ENCODE results near the gene NPRL2. TPM values are rescaled to one million over a fixed set of nuclear protein-coding genes. Genes with fewer than 3 reads are reported as not detected.
A peak's percentile ranks its signal among the peaks of the same experiment; 100 is the strongest.

Gene NPRL2
- total and polyA plus RNA-seq, 2 donors (not counting 3 experiments of a cell fraction or from before 2014, with no cell fraction given), result 13.4 to 30.6 TPM

DNA sequence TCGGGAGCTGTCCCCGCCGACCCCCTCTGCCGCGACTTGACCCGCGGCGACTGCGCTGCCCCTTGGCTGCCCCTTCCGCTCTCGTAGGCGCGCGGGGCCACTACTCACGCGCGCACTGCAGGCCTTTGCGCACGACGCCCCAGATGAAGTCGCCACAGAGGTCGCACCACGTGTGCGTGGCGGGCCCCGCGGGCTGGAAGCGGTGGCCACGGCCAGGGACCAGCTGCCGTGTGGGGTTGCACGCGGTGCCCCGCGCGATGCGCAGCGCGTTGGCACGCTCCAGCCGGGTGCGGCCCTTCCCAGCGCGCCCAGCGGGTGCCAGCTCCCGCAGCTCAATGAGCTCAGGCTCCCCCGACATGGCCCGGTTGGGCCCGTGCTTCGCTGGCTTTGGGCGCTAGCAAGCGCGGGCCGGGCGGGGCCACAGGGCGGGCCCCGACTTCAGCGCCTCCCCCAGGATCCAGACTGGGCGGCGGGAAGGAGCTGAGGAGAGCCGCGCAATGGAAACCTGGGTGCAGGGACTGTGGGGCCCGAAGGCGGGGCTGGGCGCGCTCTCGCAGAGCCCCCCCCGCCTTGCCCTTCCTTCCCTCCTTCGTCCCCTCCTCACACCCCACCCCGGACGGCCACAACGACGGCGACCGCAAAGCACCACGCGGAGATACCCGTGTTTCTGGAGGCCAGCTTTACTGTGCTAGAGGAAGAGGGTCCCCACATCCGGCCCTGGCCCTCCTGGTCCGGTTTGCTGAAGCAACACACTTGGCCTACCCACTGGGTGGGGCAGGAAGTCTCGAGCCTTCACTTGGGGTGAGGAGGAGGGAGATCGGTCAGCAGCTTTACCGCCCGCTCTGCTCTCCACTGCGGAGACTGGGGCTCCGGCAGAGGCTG lies 9.9 kb downstream of the NPRL2 start, which contains the start of gene RASSF1:
Gene RASSF1 (minus strand): TSS at position 389 of the 882 bp plus-strand sequence. CDS start 31 bp downstream, at position 358.
- DNase-seq (ENCODE audit: low read depth, low spot score), result no peak
- H3K4me1 ChIP-seq (ENCODE audit: control insufficient read depth, extremely low read depth, insufficient read depth, low read length), result peaks cover 25% of the 10 kb centered on the region
- ChIA-PET POLR2A (no interaction called here), CTCF (interaction anchor here (1.0 to 2.4 kb wide), 3 partner anchors 12 to 202 kb away, joined by 3 to 6 read pairs (median 3); partner anchors contain the start of gene HYAL2)
- H3K4me2 ChIP-seq (ENCODE audit: insufficient read depth, low read length), result peak within 1 kb of the TSS; percentile 33
- no peaks in the 10 kb centered on the region for H3K36me3 ChIP-seq (ENCODE audit: control insufficient read depth in 2 of 2, extremely low read depth in 1 of 2, insufficient read depth in 2 of 2, low read length in 2 of 2)
- no peak for FAIRE-seq
- H3K27me3 ChIP-seq (ENCODE audit: control insufficient read depth in 2 of 2, insufficient read depth in 2 of 2, low read length in 2 of 2), result no peaks in the 10 kb centered on the region
- peak within 1 kb of the TSS in 2 of 3 experiments; percentile 6 for H3K4me3 ChIP-seq (replicated peaks in 1 of 3; ENCODE audit: insufficient read depth in 1 of 3, low read depth in 1 of 3, low read length in 3 of 3)
- no peaks in the 10 kb centered on the region for H3K9me3 ChIP-seq (replicated peaks; ENCODE audit: control insufficient read depth, insufficient read depth, low read length)
- H3K27ac ChIP-seq (ENCODE audit: insufficient read depth, low read depth, low read length), result no peak within 1 kb of the TSS
- peak; percentile 12 for TF ChIP-seq MAX (IDR thresholded peaks at IDR 0.05; ENCODE audit: insufficient read depth, insufficient read length)
- TF ChIP-seq JUN (IDR thresholded peaks at IDR 0.05; ENCODE audit: borderline replicate concordance, insufficient read depth, insufficient read length, low read depth), result no peak
- TF ChIP-seq POLR2A (IDR thresholded peaks at IDR 0.05; ENCODE audit: low read depth, low read length), result peak; percentile 41
- TF ChIP-seq MYC (IDR thresholded peaks at IDR 0.05; ENCODE audit: low read depth, low read length), result no peak
- no peak for TF ChIP-seq EZH2 (IDR thresholded peaks at IDR 0.05; ENCODE audit: borderline replicate concordance, low read depth, low read length, severe bottlenecking)
- no peak for TF ChIP-seq GATA2 (IDR thresholded peaks at IDR 0.05; ENCODE audit: insufficient read depth, insufficient read length, low read depth, low read length)
- TF ChIP-seq FOS (IDR thresholded peaks at IDR 0.05; ENCODE audit: borderline replicate concordance, insufficient read depth, low read length), result no peak
- no peak for TF ChIP-seq CTCF (IDR thresholded peaks at IDR 0.05; ENCODE audit: extremely low read depth in 1 of 2, insufficient read depth in 1 of 2, low read depth in 1 of 2, low read length in 2 of 2)
- TF ChIP-seq POLR2AphosphoS5 (IDR thresholded peaks at IDR 0.05; ENCODE audit: insufficient read depth, low read depth, low read length), result no peak
- no peaks in the 10 kb centered on the region for H4K20me1 ChIP-seq (replicated peaks; ENCODE audit: control insufficient read depth, extremely low read depth, insufficient read depth, low read length)
- H3K79me2 ChIP-seq (ENCODE audit: control insufficient read depth, insufficient read depth, low read length), result peaks cover 14% of the 10 kb centered on the region
- H3K9me1 ChIP-seq (replicated peaks; ENCODE audit: control insufficient read depth, extremely low read depth, insufficient read depth, low read length), result no peaks in the 10 kb centered on the region
- dilution Hi-C loops (cut with MboI; ENCODE audit: extremely low pct_ligation_motif_present, low sequenced_read_pairs), result no loop called here
- intact Hi-C loops (cut with micrococcal nuclease), result no loop called here
- H2AFZ ChIP-seq (ENCODE audit: low read depth, low read length), result peak within 1 kb of the TSS; percentile 79
- H3K9ac ChIP-seq (replicated peaks; ENCODE audit: extremely low read depth, insufficient read depth, low read length), result no peak within 1 kb of the TSS
- no TSS peak for BruUV-seq (replicated peaks)
